ENCODE results near the gene CKS1B.
A peak's percentile ranks its signal among the peaks of the same experiment; 100 is the strongest.

The CKS1B gene

GRCh38 chr1:155003227-155003765 lies 28.8 kb downstream of the CKS1B start:
- peak; percentile 44 for DNase-seq

DNA sequence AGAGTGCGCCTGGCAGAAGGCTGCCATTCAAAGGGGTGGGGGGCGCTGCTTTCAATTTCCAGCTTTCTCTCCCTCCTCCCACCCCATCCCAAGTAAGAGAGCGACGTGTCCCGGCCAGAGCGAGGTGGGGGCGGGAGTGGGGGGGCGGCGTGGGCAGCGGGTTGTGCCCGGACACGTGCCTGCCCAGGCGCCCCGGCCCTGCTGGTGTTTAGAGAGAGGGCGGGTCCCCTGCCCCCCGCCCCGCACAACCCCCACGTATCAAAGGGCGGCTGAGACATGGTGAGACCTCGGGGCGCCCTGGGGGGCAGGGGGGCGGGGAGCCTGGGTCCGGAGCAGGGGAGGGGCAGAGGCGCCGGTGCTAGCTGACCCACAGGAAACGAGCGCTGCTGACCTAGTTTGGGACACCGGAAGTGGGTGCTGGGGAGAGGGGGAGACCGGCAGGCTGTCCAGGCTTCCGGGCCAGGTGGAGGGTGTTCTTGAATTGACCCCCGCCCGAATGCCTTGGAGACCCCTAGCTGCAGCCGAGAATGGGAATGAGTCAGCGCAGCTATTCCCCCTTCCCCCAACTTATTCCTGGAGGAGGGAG lies 29.4 kb downstream of the CKS1B start:
- DNase-seq = no peak

GRCh38 chr1:155004352-155005075 lies 30.0 kb downstream of the CKS1B start:
- no peak for DNase-seq

DNA sequence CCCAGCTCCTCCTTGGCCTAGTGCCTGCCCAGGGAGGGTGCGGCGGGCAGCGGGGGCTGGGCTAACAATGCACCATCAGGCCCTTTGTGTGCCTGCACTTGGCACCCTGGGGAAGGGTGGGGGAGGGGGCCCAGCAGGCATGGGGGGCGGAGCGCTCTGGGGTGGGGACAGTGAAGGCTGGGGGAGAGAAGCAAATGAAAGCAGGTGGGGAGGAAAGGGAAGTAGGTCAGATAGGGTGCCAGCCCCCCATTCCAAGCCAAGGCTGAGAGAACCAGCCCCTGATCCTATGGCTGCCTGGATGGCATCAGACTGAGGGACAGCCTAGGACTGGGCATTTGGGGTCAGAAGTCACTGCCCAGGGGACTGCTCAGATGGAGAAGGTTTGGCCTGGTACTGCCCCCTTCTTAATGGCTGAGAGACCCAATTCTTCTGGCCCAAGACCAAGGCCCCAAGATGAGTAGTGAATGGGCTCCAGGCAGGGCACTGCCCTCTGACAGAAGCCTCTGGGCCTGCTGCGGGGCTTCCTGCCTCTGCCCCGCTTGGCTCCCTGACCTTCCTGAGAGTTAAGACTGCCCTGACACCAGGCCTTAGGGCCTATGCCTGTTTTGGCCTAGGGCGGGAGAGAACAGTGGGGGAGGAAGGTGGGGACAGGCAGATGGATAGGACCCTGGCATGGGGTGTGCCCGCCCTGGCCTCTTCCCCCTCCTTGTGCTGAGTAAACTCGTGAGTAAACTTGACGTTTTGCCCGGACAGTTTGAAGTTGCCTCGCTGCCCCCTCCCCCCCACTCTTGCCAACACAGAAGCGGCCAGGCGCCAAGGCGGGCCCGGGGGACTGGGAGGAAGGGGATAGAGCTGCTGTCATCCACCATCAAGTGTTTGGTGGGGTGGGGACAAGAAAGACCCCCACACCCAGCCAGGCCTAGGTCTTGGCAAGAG lies 30.9 kb downstream of the CKS1B start:
- DNase-seq = peak; percentile 68

DNA sequence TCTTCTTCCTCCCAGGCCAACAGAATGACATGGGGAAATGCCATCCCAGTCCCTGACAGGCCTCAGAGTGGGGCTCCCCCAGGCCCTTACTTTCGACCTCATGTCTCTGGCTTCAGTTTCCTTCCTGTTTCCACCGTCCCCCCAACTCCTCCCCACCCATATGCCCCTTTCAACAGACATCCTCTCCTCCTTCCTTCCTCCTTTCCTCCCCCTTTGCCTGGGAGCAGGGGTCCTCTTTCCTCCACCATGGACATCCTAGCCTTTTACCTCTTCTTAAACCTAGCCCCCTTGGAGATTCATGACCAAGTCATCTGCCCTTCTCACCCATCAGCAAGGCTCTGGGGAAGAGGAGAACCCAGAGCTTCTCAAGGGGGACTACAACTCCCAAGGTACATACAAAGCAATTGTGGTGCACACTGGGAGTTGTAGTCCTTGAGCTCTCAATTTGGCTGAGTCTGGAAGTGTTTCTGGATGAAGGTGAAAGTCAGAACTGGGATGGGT lies 32.2 kb downstream of the CKS1B start:
- DNase-seq = peak; percentile 50

GRCh38 chr1:155007251-155007828 lies 32.9 kb downstream of the CKS1B start:
- no peak for DNase-seq

- DNase-seq = peak; percentile 75
Measured at GRCh38 chr1:155008015-155008941, 33.8 kb downstream of the CKS1B start.

- DNase-seq = peak; percentile 47
Measured at GRCh38 chr1:155009221-155009711, 34.8 kb downstream of the CKS1B start.

DNA sequence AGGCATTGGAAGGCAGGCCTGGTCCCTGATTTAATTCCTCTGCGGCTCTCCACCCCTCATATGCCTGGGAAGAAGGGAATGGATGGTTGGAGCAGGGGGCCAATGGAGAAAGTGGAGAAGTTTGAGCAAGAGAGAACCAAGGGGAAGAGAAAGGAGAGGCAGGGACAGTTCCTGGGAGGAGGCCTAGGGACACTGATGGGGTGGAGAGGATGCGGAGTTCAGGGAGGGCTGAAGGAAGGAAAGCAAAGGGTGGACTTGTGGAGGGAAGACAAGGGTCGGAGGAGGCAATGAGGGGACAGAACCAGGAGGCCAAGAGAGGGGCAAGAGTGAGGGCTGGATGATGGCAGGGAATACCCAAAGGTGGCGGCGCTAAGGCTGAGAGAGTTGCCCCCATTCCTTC lies 35.3 kb downstream of the CKS1B start:
- no peak for DNase-seq

- peak; percentile 69 for DNase-seq
Measured at GRCh38 chr1:155010211-155010918, 35.9 kb downstream of the CKS1B start.

DNA sequence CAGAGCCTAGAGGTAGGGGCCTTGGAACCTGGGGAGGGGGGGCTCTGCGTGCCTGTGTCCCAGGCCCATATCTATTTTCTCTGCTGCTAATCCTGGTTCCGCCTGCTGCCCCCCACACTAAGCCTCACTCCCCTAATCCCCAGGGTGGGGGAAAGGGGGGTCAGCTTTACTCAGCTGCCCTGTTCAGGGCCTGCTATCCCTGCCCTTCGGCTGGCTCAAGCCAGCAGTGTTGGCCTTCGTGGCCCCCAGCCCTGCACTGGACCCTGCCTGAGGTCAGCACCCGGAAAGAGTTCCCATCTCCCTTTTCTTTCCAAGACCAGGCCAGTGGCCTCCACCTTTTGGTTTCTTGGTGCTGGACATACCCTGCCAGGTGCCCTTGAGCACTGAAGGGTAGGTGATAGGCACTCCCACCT lies 36.5 kb downstream of the CKS1B start:
- no peak for DNase-seq

GRCh38 chr1:155011437-155012025 lies 37.0 kb downstream of the CKS1B start:
- no peak for DNase-seq

- DNase-seq = peak; percentile 57
Measured at GRCh38 chr1:155012026-155012546, 37.6 kb downstream of the CKS1B start.

- DNase-seq = no peak
Measured at GRCh38 chr1:155012776-155013602, 38.5 kb downstream of the CKS1B start.

GRCh38 chr1:155013632-155014031 lies 39.2 kb downstream of the CKS1B start:
- DNase-seq = peak; percentile 86

- DNase-seq = no peak
Measured at GRCh38 chr1:155014709-155015508, 40.4 kb downstream of the CKS1B start.

DNA sequence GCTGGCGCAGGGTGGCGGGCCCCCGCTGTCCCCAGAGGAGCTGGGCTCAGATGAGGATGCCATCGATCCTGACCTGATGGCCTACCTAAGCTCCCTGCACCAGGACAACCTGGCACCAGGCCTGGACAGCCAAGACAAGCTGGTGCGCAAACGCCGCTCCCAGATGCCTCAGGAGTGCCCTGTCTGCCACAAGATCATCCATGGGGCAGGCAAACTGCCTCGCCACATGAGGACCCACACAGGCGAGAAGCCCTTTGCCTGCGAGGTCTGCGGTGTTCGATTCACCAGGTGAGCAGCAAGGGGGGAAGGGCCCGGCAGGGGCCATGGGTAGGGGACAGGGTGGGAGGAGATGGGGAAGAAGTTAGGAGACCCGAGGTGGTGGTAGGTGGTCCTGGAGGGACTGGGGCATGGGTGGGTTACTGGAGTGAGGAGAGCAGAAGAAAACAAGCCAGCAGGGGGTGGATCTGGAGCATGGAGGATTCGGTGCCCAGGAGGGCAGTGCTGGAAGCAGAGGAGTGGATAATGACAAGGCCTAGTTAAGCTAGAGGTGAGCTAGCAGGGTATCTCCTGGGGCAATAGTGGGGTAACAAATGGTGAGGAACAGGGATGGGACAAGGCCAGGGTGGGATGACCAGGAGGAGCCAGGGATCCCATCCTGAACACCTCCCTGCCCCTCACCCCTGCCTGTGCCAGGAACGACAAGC lies 41.2 kb downstream of the CKS1B start:
- DNase-seq = no peak

Measured in CD4-positive, alpha-beta T cell treated with Interleukin-6 for 4 hours (primary cell).